MM.1S (cell line): ENCODE data around the gene CCSAP.

ENCODE experiments used
- CTCF ChIP-seq: fragments of 300-600 bp; sonication (generic); IDR thresholded peaks from 2 replicates; pipeline ENCODE4 v1.5.1; 2016; ENCODE audit warnings: antibody characterized with exemption, low read length, mixed read lengths
- EZH2 ChIP-seq: fragments of 300-600 bp; sonication (generic); optimal IDR thresholded peaks from 2 replicates; pipeline ENCODE3; 2017; ENCODE audit warnings: low read depth, mild to moderate bottlenecking, antibody characterized with exemption, low read length, mixed read lengths
- EZH2phosphoT487 ChIP-seq: fragments of 300-600 bp; sonication (generic); IDR thresholded peaks from 2 replicates; pipeline ENCODE4 v1.6.1; 2018; ENCODE audit warnings: antibody characterized with exemption, low read length

- TF ChIP-seq CTCF (no peak), EZH2 (no peak), EZH2phosphoT487 (no peak)
Observed at GRCh38 chr1:229347528-229347927, 4.7 kb upstream of the CCSAP start.
